Fibroblast of the aortic adventitia (primary cell): ENCODE data around the gene DHRSX. TPM values are rescaled to one million over a fixed set of nuclear protein-coding genes. Genes with fewer than 3 reads are reported as not detected.
"Not testable (repeated sequence)": the region's sequence is repeated elsewhere in the genome, so short reads cannot be mapped to it uniquely, and the experiment has no call there.

Experiments used
- DNase-seq: peaks from one replicate; pipeline ENCODE4 v3.0.0-alpha.2; 2010; ENCODE audit warnings: low read depth
- H3K4me3 ChIP-seq: 2 replicates; pipeline ENCODE4 v1.5.1; 2011; ENCODE audit warnings: low read depth, mild to moderate bottlenecking, control low read depth, low read length, moderate library complexity
- CTCF ChIP-seq: IDR thresholded peaks from 2 replicates; pipeline ENCODE4 v1.5.1; 2011; ENCODE audit warnings: mild to moderate bottlenecking, low read length, control low read depth, inconsistent platforms; ENCODE audit not compliant: insufficient read depth
- total RNA-seq: library from RNA; depleted of rRNA; stranded (reverse); fragments of >200 nt; gene quantifications from 2 replicates; pipeline ENCODE4 v1.2.3, GENCODE V29; 2012; ENCODE audit warnings: low replicate concordance

The DHRSX gene
- total RNA-seq, 1 donor: 17.5 TPM

- TF ChIP-seq CTCF: no peak
- DNase-seq: peak; percentile 78
- H3K4me3 ChIP-seq: no peak overlapping the region
Observed at GRCh38 chrX:2385224-2385623, 115.6 kb downstream of the DHRSX start.

GRCh38 chrX:2384486-2384885, 116.3 kb downstream of the DHRSX start:
- no peak for DNase-seq
- no peak for TF ChIP-seq CTCF
- H3K4me3 ChIP-seq: no peak overlapping the region

- no peak for TF ChIP-seq CTCF
- no peak for DNase-seq
- H3K4me3 ChIP-seq: no peak overlapping the region
Observed at GRCh38 chrX:2383735-2384134, 117.0 kb downstream of the DHRSX start.

GRCh38 chrX:2383144-2383543, 117.6 kb downstream of the DHRSX start:
- no peak for DNase-seq
- no peak for TF ChIP-seq CTCF
- no peak overlapping the region for H3K4me3 ChIP-seq

- not testable (repeated sequence) for DNase-seq, H3K4me3 ChIP-seq
Observed at GRCh38 chrX:2382433-2383048, 118.2 kb downstream of the DHRSX start.

- DNase-seq: no peak
- H3K4me3 ChIP-seq: no peak overlapping the region
- no peak for TF ChIP-seq CTCF
Observed at GRCh38 chrX:2376166-2376565, 124.6 kb downstream of the DHRSX start.

GRCh38 chrX:2374086-2374485, 126.7 kb downstream of the DHRSX start:
- DNase-seq: peak; percentile 77
- TF ChIP-seq CTCF: no peak

More at GRCh38 chrX:2374086-2374485, 126.7 kb downstream of the DHRSX start:
- H3K4me3 ChIP-seq: no peak overlapping the region
